Suppressor macrophage treated with lipopolysaccharide for 4 hours (primary cell): ENCODE measurements around the gene SCNN1A.

Source experiments
- DNase-seq: peaks from one replicate; pipeline ENCODE4 v3.0.0-alpha.2; 2020

Gene SCNN1A

GRCh38 chr12:6383572-6384498 lies 8.5 kb upstream of the SCNN1A start, which contains the start of gene LTBR:
TSS of gene LTBR (plus strand) at chr12:6384162. CDS start at chr12:6384359, 197 bp downstream.
- peak; percentile 98 for DNase-seq

DNA sequence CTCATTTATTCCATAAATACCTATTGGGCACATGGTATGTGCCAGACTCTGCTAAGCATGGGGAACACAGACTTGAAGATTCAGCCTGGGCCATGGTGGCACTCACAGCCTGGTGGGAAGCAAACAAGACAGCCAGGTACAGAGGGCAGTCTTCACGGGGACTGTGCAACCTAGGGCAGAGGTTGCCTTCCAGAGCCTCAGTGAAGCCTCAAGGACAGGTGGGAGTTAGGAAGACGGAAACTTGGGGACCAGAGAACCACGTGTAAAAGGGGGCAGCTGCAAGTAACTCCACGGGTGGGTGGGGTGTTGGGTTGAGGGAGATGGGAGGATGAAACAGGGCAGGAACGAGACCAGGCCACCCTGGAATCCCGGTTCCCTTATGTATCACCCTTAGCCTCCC lies 7.6 kb upstream of the SCNN1A start:
- DNase-seq = no peak

DNA sequence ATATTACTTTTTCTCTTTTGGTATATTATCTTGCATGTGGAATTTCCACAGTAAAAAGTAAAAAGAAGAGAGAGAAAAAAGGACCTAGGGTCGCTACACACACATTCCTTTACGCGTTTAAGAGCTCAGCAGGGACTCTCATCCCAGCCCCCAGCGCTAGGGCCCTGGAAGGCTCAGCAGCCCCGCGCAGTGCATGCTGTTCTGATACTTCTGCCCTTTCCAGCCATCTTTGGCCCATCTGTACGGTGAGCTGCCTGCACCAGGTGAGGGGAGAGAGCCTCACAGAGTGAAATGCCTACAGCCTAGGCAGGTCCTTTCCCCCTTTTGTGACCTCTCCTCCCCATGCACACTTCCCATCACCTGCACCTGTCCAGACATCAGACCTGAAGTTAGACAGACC lies 7.0 kb upstream of the SCNN1A start:
- no peak for DNase-seq

DNA sequence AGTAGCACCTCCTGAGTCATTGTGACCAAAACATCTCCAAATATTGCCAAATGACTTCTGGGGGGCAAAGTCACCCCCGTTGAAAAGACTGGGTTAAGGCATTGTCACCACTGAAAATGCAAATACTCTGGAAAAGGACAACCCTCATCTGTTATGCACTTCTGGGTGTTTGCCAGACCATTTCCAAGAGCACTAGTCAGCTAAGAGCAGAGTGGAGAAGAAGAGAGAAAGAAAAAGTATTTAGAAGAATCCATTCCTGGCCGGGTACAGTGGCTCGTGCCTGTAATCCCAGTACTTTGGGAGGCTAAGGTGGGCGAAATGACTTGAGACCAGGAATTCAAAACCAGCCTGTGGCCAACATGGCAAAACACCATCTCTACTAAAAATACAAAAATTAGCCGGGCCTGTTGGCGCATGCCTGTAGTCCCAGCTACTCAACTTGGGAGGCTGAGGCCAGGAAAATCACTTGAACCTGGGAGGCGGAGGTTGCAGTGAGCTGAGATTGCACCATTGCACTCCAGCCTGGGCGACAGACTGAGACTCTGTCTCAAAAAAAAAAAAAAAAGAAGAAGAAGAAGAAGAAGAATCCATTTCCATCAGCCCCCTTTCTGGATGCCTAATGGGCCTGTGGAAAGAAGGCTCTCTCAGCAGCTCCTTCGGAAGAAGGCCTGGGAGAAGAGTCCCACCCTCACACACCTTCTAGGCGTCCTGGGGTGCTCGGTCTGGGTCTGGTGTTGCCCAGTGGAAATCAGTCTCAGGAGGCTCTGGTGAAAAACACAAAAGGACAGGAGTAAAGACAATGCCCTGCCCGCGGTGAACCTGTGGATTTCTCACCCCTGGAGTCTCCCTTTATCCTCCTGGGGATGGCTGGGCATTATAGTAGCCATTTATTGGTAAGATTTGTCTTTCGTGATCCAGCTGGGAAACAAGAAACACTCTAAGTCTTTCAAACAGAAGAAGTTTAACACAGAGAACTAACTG lies 5.1 kb upstream of the SCNN1A start:
- DNase-seq = no peak

DNA sequence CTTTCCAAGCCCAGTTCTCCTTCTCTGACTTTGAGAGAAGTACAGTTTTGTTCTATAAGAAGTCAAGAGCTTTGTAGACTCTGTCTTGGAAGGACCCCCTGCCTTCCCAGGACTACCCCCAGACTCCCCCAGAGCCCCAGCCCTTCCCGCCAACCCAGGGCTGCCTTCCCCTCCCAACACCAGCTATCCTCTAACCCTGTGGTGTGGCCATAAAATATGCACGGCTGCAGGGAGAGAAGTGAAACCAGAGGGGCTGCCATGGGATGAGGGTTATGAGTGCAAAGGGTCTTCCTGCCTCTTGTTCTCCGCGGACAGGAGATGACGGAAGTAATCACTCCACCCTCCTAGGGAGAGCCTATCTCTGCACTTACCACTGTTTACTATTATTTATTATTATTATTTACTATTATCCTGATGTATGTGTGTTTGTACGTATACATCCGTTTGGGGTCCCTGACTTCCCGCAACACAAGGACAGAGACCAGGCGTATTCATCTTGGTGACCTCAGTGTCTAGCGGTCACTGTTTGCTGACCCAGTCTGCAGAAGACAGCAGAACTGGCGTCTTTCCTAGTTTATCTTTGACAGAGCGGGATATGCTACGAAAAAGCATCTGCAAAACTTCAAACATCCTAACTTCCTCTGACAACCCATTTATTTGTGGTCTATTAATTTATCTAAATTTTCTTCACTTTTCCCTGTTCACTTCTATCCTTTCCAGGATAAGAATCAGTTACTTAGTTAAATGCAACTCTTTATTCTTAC lies 3.5 kb upstream of the SCNN1A start:
- peak; percentile 49 for DNase-seq

GRCh38 chr12:6377667-6377994 lies 2.3 kb upstream of the SCNN1A start:
- DNase-seq = no peak

GRCh38 chr12:6376870-6377666 lies 1.7 kb upstream of the SCNN1A start:
- no peak for DNase-seq

GRCh38 chr12:6376079-6376869 lies 911 bp upstream of the SCNN1A start:
- peak; percentile 48 for DNase-seq

DNA sequence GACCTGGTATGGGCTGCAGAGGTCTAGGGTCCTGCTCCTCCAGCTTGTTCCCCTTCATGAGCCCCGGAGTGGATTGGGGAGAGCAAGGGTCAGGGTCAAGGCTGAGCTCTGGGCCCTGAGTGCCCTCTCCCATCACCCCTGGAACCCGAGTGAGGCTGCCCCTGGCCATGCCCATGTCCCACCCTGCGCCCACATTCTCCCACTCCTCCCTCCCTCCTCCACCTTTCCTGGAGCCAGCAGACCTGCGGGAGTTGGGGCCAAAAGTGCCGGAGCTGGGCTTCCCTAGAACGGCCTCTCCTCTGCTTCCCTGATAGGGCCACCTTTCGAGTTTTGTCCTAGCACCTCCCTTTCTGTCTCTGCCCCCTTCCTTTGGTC lies 590 bp downstream of the SCNN1A start:
- DNase-seq = no peak

GRCh38 chr12:6374028-6374785 lies 1.2 kb downstream of the SCNN1A start:
- DNase-seq = no peak

DNA sequence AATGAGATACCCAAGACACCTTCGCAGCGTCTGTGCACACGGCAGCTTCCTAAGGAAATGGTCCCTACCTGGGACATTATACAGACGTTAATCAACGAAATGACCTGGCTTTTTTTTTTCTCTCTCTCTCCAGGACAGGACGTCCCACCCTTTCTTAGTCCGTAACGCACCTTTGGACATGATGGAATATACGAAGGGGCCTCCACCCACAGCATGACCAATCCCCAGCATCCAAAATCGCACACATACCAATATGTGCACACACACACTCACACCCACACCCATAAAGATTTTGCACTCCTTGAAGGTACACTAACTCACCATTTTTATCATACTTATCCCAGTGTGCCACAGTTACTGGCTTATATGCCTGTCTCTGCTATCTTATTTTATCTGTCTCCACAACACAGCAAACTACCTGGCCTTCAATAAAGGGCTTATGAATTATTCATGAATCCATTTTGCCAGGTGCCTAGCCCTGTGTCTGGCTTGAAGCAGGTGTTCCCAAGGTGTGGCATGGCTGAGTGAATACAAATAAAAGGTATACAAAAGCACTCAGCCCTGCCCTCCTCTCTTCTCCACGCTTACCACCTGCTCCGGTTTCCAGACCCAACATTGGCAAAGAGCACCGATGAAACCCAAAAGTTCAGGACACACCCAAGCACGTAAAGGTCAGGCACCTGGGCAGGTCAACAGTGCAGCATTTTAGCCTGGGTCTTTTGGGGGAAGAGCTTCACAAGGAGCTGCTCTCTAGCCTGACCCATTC lies 2.2 kb downstream of the SCNN1A start:
- no peak for DNase-seq

DNA sequence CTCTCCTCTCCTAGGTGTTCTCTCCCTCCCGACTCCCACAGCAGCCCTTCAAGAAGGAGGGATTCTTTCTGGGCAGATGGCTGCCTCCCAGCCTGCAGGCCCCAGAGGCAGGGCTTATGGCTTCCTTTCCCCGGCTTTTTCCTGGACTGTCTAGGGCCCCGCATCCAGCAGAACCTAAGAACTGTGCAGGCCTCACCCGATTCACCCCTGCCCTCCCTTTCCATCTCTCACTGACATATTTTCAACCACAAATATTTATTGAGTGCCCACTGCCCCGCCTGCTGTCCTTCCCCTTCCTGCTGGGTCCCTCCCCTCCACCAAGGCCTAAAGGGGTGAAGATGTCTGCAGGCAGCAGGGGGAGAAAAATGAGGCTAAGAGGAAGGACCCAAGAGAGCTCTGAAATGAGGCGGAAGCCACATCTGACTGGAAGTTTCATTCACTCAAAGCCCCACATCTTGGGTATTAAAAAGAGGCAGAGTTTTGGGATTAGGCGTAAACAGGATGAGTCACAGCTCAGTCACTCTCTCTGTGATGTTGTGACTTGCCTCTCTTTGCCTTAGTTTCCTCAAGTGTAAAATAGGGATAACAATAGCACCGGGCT lies 2.9 kb downstream of the SCNN1A start:
- peak; percentile 62 for DNase-seq

- no peak for DNase-seq
Measured at GRCh38 chr12:6370994-6371754, 4.2 kb downstream of the SCNN1A start.

- no peak for DNase-seq
Measured at GRCh38 chr12:6370576-6370935, 4.8 kb downstream of the SCNN1A start.

DNA sequence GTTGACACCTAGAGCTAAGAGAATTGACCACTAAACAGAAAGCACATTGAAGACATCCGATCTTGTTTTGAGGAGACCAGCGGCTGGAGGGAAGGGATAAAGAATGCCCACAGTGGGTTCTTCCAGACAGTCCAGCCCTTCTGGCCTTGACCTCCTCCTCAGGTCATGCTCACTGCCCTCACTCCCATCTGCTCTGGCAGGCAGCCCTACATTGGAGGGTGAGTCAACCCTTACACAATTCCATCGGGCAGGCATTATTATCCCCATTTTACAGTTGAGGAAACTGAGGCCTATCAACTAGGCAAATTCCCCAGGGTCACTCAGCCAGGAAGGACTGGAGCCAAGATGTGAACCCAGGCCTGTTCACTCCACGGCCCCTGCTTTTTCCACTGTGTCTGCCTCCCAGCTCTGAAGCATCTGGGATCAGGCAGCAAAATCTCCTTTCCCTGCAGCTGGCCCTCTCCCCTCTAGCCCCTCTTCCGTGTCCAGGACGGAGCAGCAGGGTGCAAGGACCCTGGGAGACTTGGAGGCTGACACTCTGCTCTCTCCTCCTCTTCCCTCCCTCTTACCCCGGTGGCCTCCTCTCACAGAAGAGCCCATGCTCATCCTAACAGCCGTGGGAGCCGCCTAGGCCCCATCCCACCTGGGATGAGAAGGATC lies 5.3 kb downstream of the SCNN1A start:
- DNase-seq = no peak

DNA sequence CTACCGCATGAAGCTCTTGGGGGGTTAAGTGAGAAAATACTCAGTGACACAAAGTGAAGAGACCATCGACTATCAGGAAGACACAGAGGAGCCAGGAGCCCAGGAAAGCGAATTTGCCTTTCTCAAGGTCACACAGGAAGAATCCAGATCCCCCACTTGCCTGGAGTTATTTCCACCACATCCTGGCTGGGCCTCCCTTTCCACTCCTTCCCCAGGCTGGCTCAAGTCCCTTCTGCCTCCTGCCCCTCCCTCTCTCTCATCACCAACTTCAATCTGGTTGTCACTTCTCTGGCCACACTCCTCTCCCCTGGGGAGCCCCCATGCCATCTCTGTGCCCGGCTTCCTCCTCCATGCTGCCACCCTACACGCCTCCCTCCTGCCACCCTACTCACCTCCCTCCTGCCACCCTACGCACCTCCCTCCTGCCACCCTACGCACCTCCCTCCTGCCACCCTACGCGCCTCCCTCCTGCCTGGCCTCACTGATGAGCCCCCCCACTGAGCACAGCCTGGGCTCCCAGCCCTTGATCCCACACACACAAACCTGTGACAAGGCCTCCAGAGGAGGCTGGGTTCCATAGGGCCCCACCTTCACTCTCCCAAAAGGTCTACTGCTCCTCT lies 6.3 kb downstream of the SCNN1A start:
- DNase-seq = no peak
